GM23338 (cell line): ENCODE measurements around the gene RETNLB.

Experiments
- CREB1 ChIP-seq: fragments of 250-450 bp; sonication (Bioruptor Pico); IDR thresholded peaks from 2 replicates; pipeline ENCODE4 v1.5.0; 2020; ENCODE audit warnings: low read depth, mild to moderate bottlenecking, moderate library complexity
- EZH2 ChIP-seq: fragments of 200-600 bp; sonication (generic); IDR thresholded peaks from one replicate; pipeline ENCODE4 v1.8.0; 2017; ENCODE audit warnings: antibody characterized with exemption, mild to moderate bottlenecking, low read depth; ENCODE audit not compliant: unreplicated experiment
- JUNB ChIP-seq: IDR thresholded peaks from one replicate; pipeline ENCODE4 v1.6.1; 2016; ENCODE audit warnings: antibody characterized with exemption; ENCODE audit not compliant: unreplicated experiment
- TF ChIP-seq, protein P1 (sequence below), 2 experiments: fragments of 200-600 bp in 1 of 2; sonication (generic) in 1 of 2; conservative IDR thresholded peaks; 2 replicates each; pipeline versions ENCODE4 v1.5.1 to v1.6.1; 2016 to 2017; ENCODE audit warnings: antibody characterized with exemption in 2 of 2, low read depth in 2 of 2, mild to moderate bottlenecking in 2 of 2, moderate library complexity in 1 of 2

DNA sequence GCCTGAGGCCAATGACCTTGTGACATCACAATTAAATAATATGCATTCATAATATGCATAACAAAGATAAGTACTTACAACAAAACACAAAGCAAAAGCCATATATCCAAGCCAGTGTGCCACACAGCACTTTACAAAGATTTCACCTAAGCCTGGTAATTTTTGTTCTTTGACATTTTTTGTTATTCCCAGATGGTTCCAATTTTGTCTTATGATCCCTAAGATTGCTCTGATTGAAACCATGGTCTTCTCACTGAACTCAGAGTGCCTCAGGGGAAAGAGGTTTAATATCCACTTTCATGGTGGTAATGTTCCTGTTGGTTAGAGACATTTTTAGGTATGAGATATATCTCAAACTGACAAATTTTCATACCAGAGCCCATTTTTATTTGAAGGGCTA is 29.1 kb downstream of the RETNLB start:
- TF ChIP-seq JUNB, result no peak
- TF ChIP-seq EZH2, result no peak
- TF ChIP-seq, protein P1, sequence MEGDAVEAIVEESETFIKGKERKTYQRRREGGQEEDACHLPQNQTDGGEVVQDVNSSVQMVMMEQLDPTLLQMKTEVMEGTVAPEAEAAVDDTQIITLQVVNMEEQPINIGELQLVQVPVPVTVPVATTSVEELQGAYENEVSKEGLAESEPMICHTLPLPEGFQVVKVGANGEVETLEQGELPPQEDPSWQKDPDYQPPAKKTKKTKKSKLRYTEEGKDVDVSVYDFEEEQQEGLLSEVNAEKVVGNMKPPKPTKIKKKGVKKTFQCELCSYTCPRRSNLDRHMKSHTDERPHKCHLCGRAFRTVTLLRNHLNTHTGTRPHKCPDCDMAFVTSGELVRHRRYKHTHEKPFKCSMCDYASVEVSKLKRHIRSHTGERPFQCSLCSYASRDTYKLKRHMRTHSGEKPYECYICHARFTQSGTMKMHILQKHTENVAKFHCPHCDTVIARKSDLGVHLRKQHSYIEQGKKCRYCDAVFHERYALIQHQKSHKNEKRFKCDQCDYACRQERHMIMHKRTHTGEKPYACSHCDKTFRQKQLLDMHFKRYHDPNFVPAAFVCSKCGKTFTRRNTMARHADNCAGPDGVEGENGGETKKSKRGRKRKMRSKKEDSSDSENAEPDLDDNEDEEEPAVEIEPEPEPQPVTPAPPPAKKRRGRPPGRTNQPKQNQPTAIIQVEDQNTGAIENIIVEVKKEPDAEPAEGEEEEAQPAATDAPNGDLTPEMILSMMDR (conservative IDR thresholded peaks at IDR 0.05; ENCODE audit: low read depth in 2 of 2), result no peak
- no peak for TF ChIP-seq CREB1 (CRISPR knock-in tag)
